ENCODE results near the gene THPO.

The THPO gene

DNA sequence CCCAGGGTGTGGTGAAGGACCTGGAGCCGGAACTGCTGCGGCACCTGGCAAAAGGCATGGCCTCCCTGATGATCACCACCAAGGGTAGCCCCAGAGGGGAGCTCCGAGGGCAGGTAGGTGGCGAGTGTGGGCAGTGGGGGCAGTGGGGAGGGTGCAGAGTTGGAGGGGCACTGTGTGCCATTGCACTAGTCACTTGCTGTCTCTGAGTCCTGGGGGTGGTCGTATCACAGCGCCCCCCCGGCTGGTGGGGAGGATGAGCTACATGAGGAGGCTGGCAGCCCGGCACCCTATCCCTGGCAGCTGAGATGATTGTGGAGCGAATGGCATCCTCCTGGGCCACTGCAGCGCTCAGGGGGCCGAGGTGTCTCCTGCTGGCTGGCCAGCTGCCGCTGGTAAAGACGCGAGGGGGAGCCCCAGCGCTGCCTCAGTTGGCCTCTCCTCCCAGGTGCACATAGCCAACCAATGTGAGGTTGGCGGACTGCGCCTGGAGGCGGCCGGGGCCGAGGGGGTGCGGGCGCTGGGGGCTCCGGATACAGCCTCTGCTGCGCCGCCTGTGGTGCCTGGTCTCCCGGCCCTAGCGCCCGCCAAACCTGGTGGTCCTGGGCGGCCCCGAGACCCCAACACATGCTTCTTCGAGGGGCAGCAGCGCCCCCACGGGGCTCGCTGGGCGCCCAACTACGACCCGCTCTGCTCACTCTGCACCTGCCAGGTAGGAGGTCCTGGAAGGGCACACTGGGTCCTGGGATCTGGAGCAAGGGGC is 8.2 kb upstream of the THPO start:
- POLR2A ChIA-PET (ENCODE audit: low non-redundant PET): no interaction called here

GRCh38 chr3:184384856-184385422 is 6.9 kb upstream of the THPO start:
- CTCF ChIA-PET: interaction anchor here (0.6 to 1.4 kb wide), 3 partner anchors 47 to 157 kb away, joined by 3 to 4 read pairs (median 4); no protein-coding TSS in a partner anchor
- no peak overlapping the region for H3K27ac ChIP-seq
- DNase-seq (ENCODE audit: low spot score): no peak
- no peak for TF ChIP-seq CTCF (conservative IDR thresholded peaks at IDR 0.05; ENCODE audit: low read depth)
- POLR2A ChIA-PET (ENCODE audit: low non-redundant PET): no interaction called here

More for the DNA sequence above, 8.2 kb upstream of the THPO start:
- no peak for DNase-seq (ENCODE audit: low spot score)
- CTCF ChIA-PET: interaction anchor here (0.6 kb wide), 2 partner anchors 82 to 83 kb away, joined by 3 read pairs; no protein-coding TSS in a partner anchor
- TF ChIP-seq CTCF (conservative IDR thresholded peaks at IDR 0.05; ENCODE audit: low read depth): no peak
- H3K27ac ChIP-seq: no peak overlapping the region

GRCh38 chr3:184384342-184384741 is 6.3 kb upstream of the THPO start:
- CTCF ChIA-PET: interaction anchor here (0.9 to 1.4 kb wide), 2 partner anchors 129 to 157 kb away, joined by 3 to 4 read pairs; no protein-coding TSS in a partner anchor
- no peak for TF ChIP-seq CTCF (conservative IDR thresholded peaks at IDR 0.05; ENCODE audit: low read depth)
- POLR2A ChIA-PET (ENCODE audit: low non-redundant PET): no interaction called here
- H3K27ac ChIP-seq: no peak overlapping the region
- no peak for DNase-seq (ENCODE audit: low spot score)

GRCh38 chr3:184383033-184383740 is 5.2 kb upstream of the THPO start:
- no peak for DNase-seq (ENCODE audit: low spot score)
- CTCF ChIA-PET: no interaction called here

GRCh38 chr3:184382326-184383032 is 4.5 kb upstream of the THPO start:
- no peak for TF ChIP-seq CTCF (conservative IDR thresholded peaks at IDR 0.05; ENCODE audit: low read depth)
- POLR2A ChIA-PET (ENCODE audit: low non-redundant PET): no interaction called here
- CTCF ChIA-PET: no interaction called here

More at GRCh38 chr3:184383033-184383740, 5.2 kb upstream of the THPO start:
- H3K27ac ChIP-seq: no peak overlapping the region
- TF ChIP-seq CTCF (conservative IDR thresholded peaks at IDR 0.05; ENCODE audit: low read depth): no peak
- POLR2A ChIA-PET (ENCODE audit: low non-redundant PET): no interaction called here

More at GRCh38 chr3:184382326-184383032, 4.5 kb upstream of the THPO start:
- DNase-seq (ENCODE audit: low spot score): no peak
- no peak overlapping the region for H3K27ac ChIP-seq

Data from RWPE1 (cell line).